Right lobe of liver (tissue), 6 donors: Measurements from ENCODE around the gene RFX4. TPM values are rescaled to one million over a fixed set of nuclear protein-coding genes. Genes with fewer than 3 reads are reported as not detected.

Experiments
- ATAC-seq, 4 donors: fragments of 200-7000 bp; cut with Tn5 transposase; one replicate each; pipeline ENCODE4 v1.9.1; 2020; ENCODE audit warnings: mild to moderate bottlenecking in 4 of 4, moderate library complexity in 4 of 4
- DNase-seq, 3 donors: peaks; one replicate each; pipeline ENCODE4 v3.0.0-alpha.2; 2020
- H3K27ac ChIP-seq, 3 donors: fragments of 200-600 bp; one replicate each; pipeline ENCODE4 v1.8.0; 2022
- H3K27me3 ChIP-seq, 2 donors: fragments of 200-600 bp; one replicate each; pipeline ENCODE4 v1.8.0; 2022
- H3K36me3 ChIP-seq, 4 donors: fragments of 200-600 bp; sonication (generic) in 1 of 4; one replicate each; pipeline versions ENCODE4 v1.5.1 to v1.8.0; 2017 to 2022; ENCODE audit warnings: control low read depth in 1 of 4
- H3K4me1 ChIP-seq, 4 donors: fragments of 200-600 bp; sonication (generic) in 1 of 4; one replicate each; pipeline versions ENCODE4 v1.5.1 to v1.8.0; 2017 to 2022; ENCODE audit warnings: control low read depth in 1 of 4
- H3K4me3 ChIP-seq, 3 donors: fragments of 200-600 bp; one replicate each; pipeline ENCODE4 v1.8.0; 2022
- H3K9me3 ChIP-seq, 4 donors: fragments of 200-600 bp; sonication (generic) in 1 of 4; one replicate each; pipeline versions ENCODE4 v1.5.1 to v1.8.0; 2017 to 2022; ENCODE audit warnings: control low read depth in 1 of 4
- CTCF ChIP-seq, 4 donors: fragments of 200-600 bp in 3 of 4; fragments of 450-650 bp in 1 of 4; IDR thresholded peaks; one replicate each; pipeline versions ENCODE4 v1.5.1 to v1.8.0; 2016 to 2022; ENCODE audit warnings: antibody characterized with exemption in 4 of 4, mild to moderate bottlenecking in 2 of 4
- POLR2A ChIP-seq: fragments of 450-650 bp; IDR thresholded peaks from one replicate; pipeline ENCODE4 v1.6.1; 2017; ENCODE audit warnings: antibody characterized with exemption, mild to moderate bottlenecking
- WGBS: methylation state at CpG from one replicate; pipeline ENCODE4 v1.1.6; 2018; ENCODE audit warnings: low coverage, low lambda C conversion rate; ENCODE audit not compliant: insufficient coverage; ENCODE audit errors: missing lambda C conversion rate; 5-methylcytosine and 5-hydroxymethylcytosine counted together
- intact Hi-C, 2 donors: fragments of 100-400 bp; cut with DNase I; formaldehyde crosslinking; loops; one replicate each; pipeline versions ENCODE4 v1.11.2 to v1.14.1; 2022
- total RNA-seq, 6 experiments: library from RNA; depleted of rRNA in 2 of 6; stranded (reverse); fragments of >200 nt in 2 of 6; fragmentation: NEBNext Ultra II Directional in 3 of 6; extraction: Animal tissue kit (Norgen Biotek cat#: 25700) in 3 of 6; gene quantifications; one replicate each; pipeline versions ENCODE4 v1.1.0 to v1.2.4, GENCODE V29; 2016 to 2023
- donor health status: DM: no; HTN: yes; CAD: no.
- donor health status: DM: no; HTN: no; CAD: no.
- donor health status: DM: no; HTN: no; CAD: no.
- donor health status: DM: no; HTN: yes; CAD: no.
- donor health status: DM: no; HTN: yes; CAD: no.

Gene RFX4
- total RNA-seq, 6 experiments from 2014 or later = not detected

- WGBS = 80% methylated on average over 3 of the region's 3 CpGs
Measured at GRCh38 chr12:106714926-106715325, 132.1 kb downstream of the RFX4 start.

GRCh38 chr12:106715582-106715981 lies 132.8 kb downstream of the RFX4 start:
- Histone ChIP-seq H3K27me3 (no peaks in the 10 kb centered on the region), H3K36me3 (no peaks in the 10 kb centered on the region), H3K4me1 (peaks cover 0 to 5% (median 0%) of the 10 kb centered on the region in 4 donors), H3K4me3 (no peak overlapping the region), H3K9me3 (no peaks in the 10 kb centered on the region), H3K27ac (no peak overlapping the region)
- no peak for ATAC-seq
- intact Hi-C loops = no loop called here
- WGBS = 68% methylated on average over 4 of the region's 4 CpGs
- DNase-seq = no peak
- TF ChIP-seq POLR2A = no peak

More at GRCh38 chr12:106714926-106715325, 132.1 kb downstream of the RFX4 start:
- ATAC-seq = no peak
- intact Hi-C loops = no loop called here
- Histone ChIP-seq H3K4me3 (no peak overlapping the region), H3K4me1 (peaks cover 0 to 5% (median 0%) of the 10 kb centered on the region in 4 donors), H3K27ac (no peak overlapping the region), H3K9me3 (no peaks in the 10 kb centered on the region), H3K27me3 (no peaks in the 10 kb centered on the region), H3K36me3 (no peaks in the 10 kb centered on the region)
- no peak for DNase-seq
- TF ChIP-seq CTCF (IDR thresholded peaks at IDR 0.05) (no peak), POLR2A (no peak)

- intact Hi-C loops = no loop called here
- H3K4me3 ChIP-seq = no peak overlapping the region
- no peaks in the 10 kb centered on the region for H3K9me3 ChIP-seq
- H3K27ac ChIP-seq = no peak overlapping the region
- peaks cover 0 to 5% (median 0%) of the 10 kb centered on the region in 4 donors for H3K4me1 ChIP-seq
- TF ChIP-seq CTCF (IDR thresholded peaks at IDR 0.05) (no peak), POLR2A (no peak)
- ATAC-seq (peak; percentile 36 to 98 (median 55)), DNase-seq (peak in 1 of 3 donors; percentile 32)
- no peaks in the 10 kb centered on the region for H3K27me3 ChIP-seq
- 40% methylated on average over 1 of the region's 2 CpGs for WGBS
- H3K36me3 ChIP-seq = no peaks in the 10 kb centered on the region
Measured at GRCh38 chr12:106717673-106718072, 134.9 kb downstream of the RFX4 start.

- Histone ChIP-seq H3K36me3 (no peaks in the 10 kb centered on the region), H3K27me3 (no peaks in the 10 kb centered on the region), H3K4me1 (peaks cover 0 to 5% (median 0%) of the 10 kb centered on the region in 4 donors), H3K4me3 (no peak overlapping the region), H3K9me3 (no peaks in the 10 kb centered on the region), H3K27ac (no peak overlapping the region)
- no peak for TF ChIP-seq POLR2A
- no peak for TF ChIP-seq CTCF (IDR thresholded peaks at IDR 0.05)
- DNase-seq (no peak), ATAC-seq (no peak)
- WGBS = 100% methylated on average over 3 of the region's 6 CpGs
- intact Hi-C loops = no loop called here
Measured at GRCh38 chr12:106719879-106720278, 137.1 kb downstream of the RFX4 start.

- Histone ChIP-seq H3K27ac (no peak overlapping the region), H3K4me1 (peaks cover 0 to 5% (median 0%) of the 10 kb centered on the region in 4 donors), H3K27me3 (no peaks in the 10 kb centered on the region), H3K36me3 (no peaks in the 10 kb centered on the region), H3K9me3 (no peaks in the 10 kb centered on the region), H3K4me3 (no peak overlapping the region)
- no peak for TF ChIP-seq POLR2A
- no peak for TF ChIP-seq CTCF (IDR thresholded peaks at IDR 0.05)
- DNase-seq = no peak
- intact Hi-C loops = no loop called here
- no peak for ATAC-seq
- 44% methylated on average over 6 of the region's 6 CpGs for whole genome bisulfite sequencing
Measured at GRCh38 chr12:106720696-106721095, 137.9 kb downstream of the RFX4 start.
